Motor neuron (in vitro differentiated cells): ENCODE data around the gene PP2D1. TPM values are rescaled to one million over a fixed set of nuclear protein-coding genes. Genes with fewer than 3 reads are reported as not detected.
A peak's percentile ranks its signal among the peaks of the same experiment; 100 is the strongest.

Experiments
- ATAC-seq, 8 experiments: fragments of 200-7000 bp; cut with Tn5 transposase; replicated peaks in 6 of 8; 2 replicates each; pipeline ENCODE4 v1.8.0; 2021; ENCODE audit warnings: mild to moderate bottlenecking in 8 of 8, moderate library complexity in 8 of 8
- H3K27ac ChIP-seq, 2 donors: fragments of 250-450 bp; sonication (Bioruptor Pico); 2 replicates each; pipeline ENCODE4 v1.9.0; 2021; ENCODE audit warnings: antibody characterized with exemption in 2 of 2, mild to moderate bottlenecking in 2 of 2, moderate library complexity in 1 of 2
- H3K4me1 ChIP-seq, 2 donors: fragments of 250-450 bp; sonication (Bioruptor Pico); replicated peaks in 1 of 2; 2 replicates each; pipeline ENCODE4 v1.6.1; 2021; ENCODE audit warnings: antibody characterized with exemption in 2 of 2, mild to moderate bottlenecking in 2 of 2, moderate library complexity in 1 of 2
- H3K4me3 ChIP-seq, 5 donors: fragments of 250-450 bp; sonication (Bioruptor Pico); 2 replicates each; pipeline ENCODE4 v1.9.0; 2021; ENCODE audit warnings: antibody characterized with exemption in 5 of 5, mild to moderate bottlenecking in 5 of 5, moderate library complexity in 4 of 5
- WGBS, 10 experiments: fragments of 450-650 bp; shearing (Covaris generic); methylation state at CpG; one replicate each; pipeline ENCODE4 v1.0.0; 2022; 5-methylcytosine and 5-hydroxymethylcytosine counted together
- in situ Hi-C, 9 experiments: fragments of 400-800 bp; cut with MboI; loops; one replicate each; pipeline ENCODE4 v1.15.0; 2021; ENCODE audit warnings: low sequenced_read_pairs in 9 of 9, low pct_unique_long_range_greater_than_20kb in 2 of 9; ENCODE audit not compliant: unreplicated experiment in 9 of 9
- total RNA-seq, 8 experiments: library from RNA; unstranded; fragments of 300-600 nt; gene quantifications; 2 replicates each; pipeline versions ENCODE4 v1.2.3 to v1.2.4, GENCODE V29; 2022

The PP2D1 gene, protein sequence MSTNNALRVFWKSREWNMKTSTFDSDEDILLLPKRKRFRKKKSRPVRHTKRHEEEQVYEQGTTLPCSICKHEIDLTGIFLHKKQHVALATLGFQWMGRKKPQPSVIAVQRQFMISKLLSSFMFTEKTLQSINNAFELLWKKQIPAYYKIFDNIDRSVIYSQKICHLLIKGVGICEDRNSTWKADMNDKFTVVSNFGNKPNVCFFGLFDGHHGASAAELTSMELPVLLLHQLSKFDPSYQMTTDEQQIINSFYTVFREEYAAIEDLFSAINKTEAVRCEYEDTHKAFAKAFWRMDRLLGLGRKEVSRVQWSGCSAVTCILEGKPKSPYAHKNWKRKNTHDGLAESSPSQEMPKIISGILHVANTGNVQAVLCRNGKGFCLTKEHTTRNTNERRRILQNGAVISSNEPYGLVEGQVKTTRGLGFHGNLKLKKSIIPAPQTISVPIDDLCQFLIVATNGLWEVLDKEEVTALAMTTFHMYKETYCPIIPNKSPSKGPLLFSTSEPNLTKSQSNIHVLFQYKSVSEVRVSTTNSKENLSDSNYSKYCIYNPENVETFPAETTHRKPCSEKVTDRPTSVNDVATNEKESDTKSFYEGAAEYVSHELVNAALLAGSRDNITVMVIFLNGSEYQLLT
- 1 to 10 TPM in 2 of 8 experiments, under 1 TPM in 6; 0.41 to 2.7 (median 0.89) TPM for total RNA-seq

DNA sequence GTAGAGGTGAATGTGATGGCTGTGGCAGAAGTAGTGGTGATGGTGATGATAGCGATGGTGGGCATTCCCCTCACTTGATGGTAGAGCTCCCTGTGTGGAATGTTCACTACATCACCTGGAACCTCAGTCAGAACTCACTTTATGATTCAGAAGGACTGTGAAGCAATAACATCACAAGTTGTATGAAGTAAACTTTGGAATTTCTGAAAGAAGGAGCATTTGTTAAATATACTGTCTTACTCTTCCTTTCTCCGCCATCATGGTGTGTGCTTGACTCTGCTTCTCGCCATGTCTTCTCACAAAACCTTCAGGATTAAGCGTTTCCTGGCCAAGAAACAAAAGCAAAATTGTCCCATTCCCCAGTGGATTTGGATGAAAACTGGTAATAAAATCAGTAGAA is at the start of gene PP2D1:
Gene PP2D1 (minus strand): TSS at position 101 of the 400 bp plus-strand sequence. CDS start 192 bp downstream, outside the sequence.
- no peak within 1 kb of the TSS for H3K27ac ChIP-seq
- WGBS, 10 experiments = 67 to 100% (median 96%) methylated on average over 1 to 4 of the region's 4 CpGs; no CpG with 5 or more reads in 3 of the 10 experiments
- no peak for ATAC-seq
- in situ Hi-C loops = no loop called here
- no peak within 1 kb of the TSS for H3K4me3 ChIP-seq
- no peaks in the 10 kb centered on the region for H3K4me1 ChIP-seq

DNA sequence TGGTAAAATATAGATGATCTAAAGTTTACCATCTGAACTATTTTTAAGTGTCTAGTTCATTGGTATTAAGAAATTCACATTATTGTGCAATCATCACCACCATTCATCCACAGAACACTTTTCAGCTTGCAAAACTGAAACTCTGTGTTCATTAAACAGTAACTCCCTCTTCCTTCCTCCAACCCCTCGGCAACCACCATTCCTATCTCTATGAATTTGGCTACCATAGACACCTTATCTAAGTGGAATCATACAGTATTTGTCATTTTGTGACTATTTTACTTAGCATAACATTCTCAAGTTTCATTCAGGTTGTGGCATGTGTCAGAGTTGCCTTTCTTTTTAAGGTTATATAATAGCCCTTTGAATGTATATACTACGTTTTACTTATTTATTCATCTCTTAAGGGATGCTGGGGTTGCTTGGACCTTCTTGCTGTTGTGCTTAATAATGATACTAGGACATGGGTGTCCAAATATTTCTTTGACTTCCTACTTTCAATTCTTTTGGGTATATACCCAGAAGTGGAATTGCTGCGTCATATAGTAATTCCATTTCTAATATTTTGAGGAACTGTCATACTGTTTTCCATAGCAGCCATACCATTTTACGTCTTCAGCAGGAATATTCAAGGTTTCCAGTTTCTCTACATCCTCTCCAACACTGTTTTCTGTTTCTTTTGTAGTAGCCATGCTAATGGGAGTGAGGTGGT is 49.1 kb upstream of the PP2D1 start:
- H3K4me1 ChIP-seq = peaks cover 0 to under 1% of the 10 kb centered on the region in 2 donors
- peak in 2 of 8 experiments; percentile 19 to 48 for ATAC-seq
- in situ Hi-C loops = no loop called here
- H3K4me3 ChIP-seq = no peak overlapping the region
- 66 to 100% (median 90%) methylated on average over 2 to 4 of the region's 4 CpGs for WGBS, 10 experiments
- no peak overlapping the region for H3K27ac ChIP-seq

DNA sequence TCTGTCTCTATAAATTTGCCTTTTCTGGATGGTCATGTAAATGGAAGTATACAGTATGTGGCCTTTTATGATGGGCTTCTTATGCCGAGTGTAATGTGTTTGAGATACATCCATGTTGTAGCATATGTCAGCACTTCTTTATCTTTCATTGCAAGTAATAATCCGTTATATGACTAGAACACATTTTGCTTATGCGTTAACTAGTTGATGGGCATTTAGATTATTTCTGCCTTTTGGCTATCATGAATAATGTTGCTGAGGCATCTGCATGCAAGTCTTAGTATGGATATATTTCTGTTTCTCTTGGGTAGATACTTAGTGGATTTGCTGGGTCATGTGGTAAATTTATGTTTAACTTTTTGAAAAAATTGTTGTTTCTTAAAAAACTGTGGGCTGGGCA is 47.9 kb upstream of the PP2D1 start:
- H3K4me1 ChIP-seq = peaks cover 9 to 12% of the 10 kb centered on the region in 2 donors
- peak in 1 of 8 experiments; percentile 56 for ATAC-seq
- in situ Hi-C loops = no loop called here
- 11 to 100% (median 90%) methylated on average over 1 to 3 of the region's 3 CpGs; no CpG with 5 or more reads in 1 of the 10 experiments for WGBS, 10 experiments
- no peak overlapping the region for H3K27ac ChIP-seq
- no peak overlapping the region for H3K4me3 ChIP-seq

DNA sequence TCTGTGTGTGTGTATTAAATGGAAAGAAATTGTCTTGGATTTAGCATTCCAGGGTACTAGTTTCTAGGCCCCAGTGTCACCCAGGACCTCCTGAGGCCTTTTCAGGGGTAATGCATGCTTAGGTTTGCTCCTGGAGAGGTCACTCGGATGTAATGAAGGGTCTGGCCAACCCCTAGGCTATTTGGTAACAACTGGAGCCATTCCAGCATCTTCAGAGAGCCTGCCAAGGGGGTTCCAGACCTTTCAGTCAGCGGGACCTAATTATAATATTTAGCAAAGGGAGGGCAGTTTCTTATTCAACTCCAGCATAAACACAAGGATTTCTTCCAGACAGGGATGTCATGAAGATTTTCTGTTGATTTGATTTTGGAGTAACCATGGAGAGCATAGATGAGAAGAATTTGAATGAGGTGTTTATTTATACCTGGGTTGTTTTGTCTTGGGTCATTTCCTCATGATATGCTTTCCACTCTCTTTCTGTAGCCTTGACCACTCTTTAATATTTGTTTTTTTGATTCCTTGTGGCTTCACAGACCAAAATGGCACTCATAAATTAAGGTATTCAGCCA is 45.6 kb upstream of the PP2D1 start:
- in situ Hi-C loops = no loop called here
- peak in 2 of 8 experiments; percentile 21 to 26 for ATAC-seq
- 6 to 100% (median 50%) methylated on average over 1 to 2 of the region's 2 CpGs; no CpG with 5 or more reads in 5 of the 10 experiments for WGBS, 10 experiments
- Histone ChIP-seq H3K4me1 (peaks cover 14 to 18% of the 10 kb centered on the region in 2 donors), H3K4me3 (no peak overlapping the region), H3K27ac (no peak overlapping the region)

DNA sequence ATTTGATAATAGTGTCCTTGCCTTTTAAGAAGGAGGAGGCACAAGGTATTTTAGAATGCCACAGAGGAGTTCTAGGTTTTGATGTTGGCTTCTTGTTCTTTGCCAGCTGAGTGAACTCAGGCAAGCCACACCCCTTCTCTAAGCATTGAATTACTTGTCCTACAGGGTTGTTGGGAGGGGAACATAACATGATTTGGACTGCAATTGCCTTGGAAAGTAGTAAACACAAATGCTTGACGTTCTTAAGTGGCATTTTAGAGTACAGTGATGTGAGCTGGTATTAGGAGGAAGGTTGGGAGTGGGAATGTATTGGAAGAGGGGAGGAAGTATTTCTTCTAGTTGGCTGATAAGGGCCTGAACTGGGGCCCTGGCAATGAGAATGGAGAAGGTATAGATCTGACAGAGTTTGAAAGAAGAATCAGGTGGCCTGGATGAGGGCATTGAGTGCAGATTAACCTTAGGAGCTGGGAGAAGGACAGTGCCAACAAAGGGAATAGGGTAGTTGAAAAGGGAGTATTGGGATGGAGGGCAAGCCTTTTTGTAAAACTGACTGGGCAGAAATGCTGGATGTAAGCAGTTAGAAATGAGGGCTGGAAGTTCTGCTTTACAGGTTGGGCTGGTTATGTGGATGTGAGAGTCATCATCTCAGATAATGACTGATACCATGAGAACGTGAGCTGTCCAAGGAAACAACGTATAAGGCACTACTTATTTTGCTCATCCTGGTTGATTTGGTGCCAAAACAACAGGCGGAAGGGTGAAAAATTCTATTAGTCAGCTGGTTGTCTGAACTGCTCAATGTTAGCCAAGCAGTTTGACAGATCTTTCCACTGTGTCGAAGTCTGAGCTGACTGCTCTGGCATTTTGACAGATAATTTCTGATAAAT is 44.9 kb upstream of the PP2D1 start:
- ATAC-seq = peak in 2 of 8 experiments; percentile 50 to 60
- no peak overlapping the region for H3K4me3 ChIP-seq
- no peak overlapping the region for H3K27ac ChIP-seq
- H3K4me1 ChIP-seq = peaks cover 14 to 18% of the 10 kb centered on the region in 2 donors
- WGBS, 10 experiments = 10 to 100% (median 89%) methylated on average over 1 to 5 of the region's 5 CpGs
- in situ Hi-C loops = no loop called here

DNA sequence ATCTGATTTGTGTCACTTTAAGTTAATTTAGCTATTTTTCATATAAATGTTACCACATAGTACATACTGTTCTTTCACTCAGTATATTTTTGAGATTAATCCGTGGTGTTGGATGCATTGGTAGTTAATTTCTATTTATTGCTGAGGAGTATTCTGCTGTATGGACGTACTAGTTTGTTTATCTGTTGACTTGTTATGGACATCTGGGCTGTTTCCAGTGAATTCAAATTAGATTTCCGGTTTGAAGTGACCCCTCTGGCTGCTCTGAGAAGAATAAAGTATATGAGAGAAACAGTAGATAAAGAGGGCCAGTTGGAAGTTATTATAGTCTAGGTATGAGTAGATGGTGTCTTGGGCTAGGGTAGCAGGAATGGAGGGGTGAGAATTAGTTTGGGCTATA is 43.8 kb upstream of the PP2D1 start:
- WGBS, 10 experiments = 52 to 100% (median 90%) methylated on average over 1 to 3 of the region's 3 CpGs; no CpG with 5 or more reads in 2 of the 10 experiments
- Histone ChIP-seq H3K4me3 (no peak overlapping the region), H3K27ac (no peak overlapping the region), H3K4me1 (peaks cover 14 to 18% of the 10 kb centered on the region in 2 donors)
- ATAC-seq = no peak
- in situ Hi-C loops = no loop called here

DNA sequence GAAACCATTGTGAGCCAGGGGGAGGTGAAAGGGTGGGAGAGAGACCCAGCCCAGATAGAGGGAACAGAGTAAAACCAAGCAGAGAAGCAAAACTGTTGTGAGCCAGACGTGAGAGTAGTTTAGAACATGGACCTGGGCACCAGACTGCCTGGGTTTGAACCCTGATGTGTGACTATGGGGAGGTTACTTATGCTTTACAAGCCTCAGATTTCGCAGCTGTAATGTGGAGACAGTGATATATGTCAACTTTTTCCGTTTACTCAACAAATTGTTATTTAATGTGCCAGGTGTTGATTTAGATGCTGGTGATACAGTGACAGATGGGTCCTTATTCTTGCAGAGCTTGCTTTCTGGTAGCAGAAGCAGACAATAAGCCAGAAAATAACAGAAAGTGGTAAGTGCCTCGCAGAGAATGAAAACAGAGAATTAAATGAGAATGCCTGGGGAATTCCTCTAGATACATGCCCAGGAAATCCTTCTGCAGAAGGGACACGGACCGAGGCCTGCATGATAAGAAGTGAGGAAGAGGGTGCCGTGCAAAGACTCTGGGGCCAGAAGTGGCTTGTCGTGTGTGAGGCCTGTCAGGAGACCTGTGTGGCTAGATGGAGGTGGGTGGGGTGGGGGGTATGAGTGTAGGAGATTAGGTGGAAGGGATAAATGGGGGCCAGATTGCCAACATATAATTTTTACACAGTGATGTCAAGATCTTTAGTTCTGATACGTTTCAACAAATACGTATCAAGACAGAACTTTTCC is 43.1 kb upstream of the PP2D1 start:
- no peak overlapping the region for H3K4me3 ChIP-seq
- 7 to 85% (median 65%) methylated on average over 2 to 8 of the region's 10 CpGs; no CpG with 5 or more reads in 2 of the 10 experiments for WGBS, 10 experiments
- in situ Hi-C loops = no loop called here
- ATAC-seq = peak in 5 of 8 experiments; percentile 47 to 84 (median 65)
- H3K4me1 ChIP-seq = peaks cover 14 to 18% of the 10 kb centered on the region in 2 donors
- no peak overlapping the region for H3K27ac ChIP-seq

DNA sequence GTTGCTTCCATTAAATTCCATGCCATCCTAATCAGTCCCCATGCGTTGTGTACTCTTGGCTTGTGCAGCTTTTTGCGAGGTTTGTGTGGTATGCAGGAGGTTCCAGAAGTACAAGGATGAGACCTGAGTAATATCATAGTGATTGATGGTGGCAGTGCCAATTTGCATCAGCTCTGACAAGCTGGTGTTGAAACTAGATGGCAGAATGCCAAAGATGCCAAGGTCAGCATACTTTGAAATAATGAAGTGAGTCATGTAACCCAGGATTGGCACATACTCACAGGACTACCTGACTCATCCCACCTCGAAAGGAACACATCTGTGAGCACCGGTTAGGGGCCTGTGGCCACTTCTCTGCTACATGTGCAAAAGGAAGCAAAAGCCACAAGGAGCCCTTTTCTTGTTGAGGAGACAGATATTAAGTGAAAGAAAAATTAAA is 42.5 kb upstream of the PP2D1 start:
- Histone ChIP-seq H3K27ac (no peak overlapping the region), H3K4me3 (no peak overlapping the region), H3K4me1 (peaks cover 14 to 18% of the 10 kb centered on the region in 2 donors)
- in situ Hi-C loops = no loop called here
- ATAC-seq = peak; percentile 30 to 93 (median 68)
- WGBS, 10 experiments = 0 to 100% (median 65%) methylated on average over 1 to 4 of the region's 4 CpGs; no CpG with 5 or more reads in 5 of the 10 experiments

DNA sequence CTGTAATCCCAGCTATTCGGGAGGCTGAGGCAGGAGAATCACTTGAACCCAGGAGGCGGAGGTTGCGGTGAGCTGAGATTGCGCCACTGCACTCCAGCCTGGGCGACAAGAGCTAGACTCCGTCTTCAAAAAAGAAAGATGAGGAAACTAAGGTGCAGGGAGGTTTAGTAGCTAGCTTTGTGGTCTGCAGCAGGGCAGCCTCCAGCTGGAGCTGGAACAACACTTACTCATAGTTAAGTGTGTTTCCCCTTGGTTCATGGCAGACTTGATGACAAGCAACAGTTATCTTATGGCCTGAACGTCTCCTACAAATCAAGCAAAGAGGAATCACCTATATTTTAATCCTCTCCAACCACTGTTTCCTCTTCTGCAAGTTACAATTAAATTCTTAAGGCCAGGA is 40.8 kb upstream of the PP2D1 start:
- ATAC-seq = no peak
- Histone ChIP-seq H3K4me3 (no peak overlapping the region), H3K27ac (no peak overlapping the region), H3K4me1 (peaks cover 18 to 21% of the 10 kb centered on the region in 2 donors)
- in situ Hi-C loops = no loop called here
- WGBS, 10 experiments = 60 to 100% (median 91%) methylated on average over 1 to 5 of the region's 7 CpGs; no CpG with 5 or more reads in 4 of the 10 experiments

DNA sequence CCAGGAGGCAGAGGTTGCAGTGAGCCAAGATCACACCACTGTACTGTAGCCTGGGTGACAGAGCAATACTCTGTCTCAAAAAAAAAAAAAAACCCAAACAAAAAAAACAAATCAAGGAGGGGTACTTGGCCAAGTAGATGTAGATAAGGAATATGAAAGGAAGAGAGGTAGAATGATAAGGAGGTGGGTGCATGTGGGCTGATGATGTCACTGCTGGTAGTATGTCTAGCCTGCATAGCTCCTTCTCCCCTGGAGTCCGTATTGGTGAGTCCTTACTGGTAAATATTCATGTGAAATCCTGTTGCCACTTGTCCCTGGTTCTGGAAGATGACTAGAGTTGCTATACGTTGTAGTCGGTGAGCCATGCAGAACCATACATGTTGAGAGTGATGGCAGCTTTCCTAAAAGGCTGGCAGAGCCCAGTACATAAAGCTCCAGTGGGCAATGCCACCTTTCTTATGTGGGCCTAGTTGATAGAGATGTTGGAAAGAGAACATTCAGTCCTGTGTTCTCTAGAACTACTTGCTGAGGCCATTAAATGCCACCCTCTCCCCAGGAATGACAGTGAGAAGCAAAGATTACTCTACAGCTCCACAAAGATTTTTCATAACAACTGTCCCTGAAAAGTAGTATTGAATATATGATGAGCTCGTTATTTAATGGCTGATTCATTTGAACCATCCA is 39.2 kb upstream of the PP2D1 start:
- H3K27ac ChIP-seq = no peak overlapping the region
- H3K4me1 ChIP-seq = peaks cover 18 to 24% of the 10 kb centered on the region in 2 donors
- no peak overlapping the region for H3K4me3 ChIP-seq
- 66 to 100% (median 89%) methylated on average over 2 to 4 of the region's 4 CpGs; no CpG with 5 or more reads in 2 of the 10 experiments for WGBS, 10 experiments
- no peak for ATAC-seq
- in situ Hi-C loops = no loop called here
